Parathyroid adenoma (tissue), 2 donors: ENCODE data around the gene OSTM1.

Experiments
- H2AFZ ChIP-seq: fragments of 300-600 bp; sonication (generic); one replicate; pipeline ENCODE4 v1.7.0; 2017; ENCODE audit warnings: antibody characterized with exemption, mild to moderate bottlenecking
- H3K27ac ChIP-seq: fragments of 300-600 bp; sonication (generic); one replicate; pipeline ENCODE4 v1.7.0; 2017
- H3K27me3 ChIP-seq: fragments of 300-600 bp; sonication (generic); one replicate; pipeline ENCODE4 v1.7.0; 2017; ENCODE audit warnings: low read length; ENCODE audit not compliant: control insufficient read depth, insufficient read depth
- H3K36me3 ChIP-seq: fragments of 300-600 bp; sonication (generic); one replicate; pipeline ENCODE4 v1.7.0; 2017; ENCODE audit warnings: low read length; ENCODE audit not compliant: control insufficient read depth, insufficient read depth
- H3K4me1 ChIP-seq: fragments of 300-600 bp; sonication (generic); one replicate; pipeline ENCODE4 v1.7.0; 2017; ENCODE audit warnings: control low read depth
- H3K4me2 ChIP-seq: fragments of 300-600 bp; sonication (generic); one replicate; pipeline ENCODE4 v1.7.0; 2017; ENCODE audit warnings: low read length
- H3K4me3 ChIP-seq: fragments of 300-600 bp; sonication (generic); one replicate; pipeline ENCODE4 v1.7.0; 2017; ENCODE audit warnings: low read depth, low read length
- H3K79me2 ChIP-seq: fragments of 300-600 bp; sonication (generic); one replicate; pipeline ENCODE4 v1.7.0; 2017; ENCODE audit warnings: control low read depth
- H3K9ac ChIP-seq: fragments of 300-600 bp; sonication (generic); one replicate; pipeline ENCODE4 v1.7.0; 2017; ENCODE audit warnings: mild to moderate bottlenecking
- H3K9me3 ChIP-seq: fragments of 300-600 bp; sonication (generic); one replicate; pipeline ENCODE4 v1.7.0; 2017; ENCODE audit warnings: low read length; ENCODE audit not compliant: control insufficient read depth
- TF ChIP-seq, protein P1 (sequence below): fragments of 300-600 bp; sonication (generic); IDR thresholded peaks from one replicate; pipeline ENCODE4 v1.7.0; 2017; ENCODE audit warnings: antibody characterized with exemption, mild to moderate bottlenecking
- donor health status: primary hyperparathyroidism.

The OSTM1 gene

DNA sequence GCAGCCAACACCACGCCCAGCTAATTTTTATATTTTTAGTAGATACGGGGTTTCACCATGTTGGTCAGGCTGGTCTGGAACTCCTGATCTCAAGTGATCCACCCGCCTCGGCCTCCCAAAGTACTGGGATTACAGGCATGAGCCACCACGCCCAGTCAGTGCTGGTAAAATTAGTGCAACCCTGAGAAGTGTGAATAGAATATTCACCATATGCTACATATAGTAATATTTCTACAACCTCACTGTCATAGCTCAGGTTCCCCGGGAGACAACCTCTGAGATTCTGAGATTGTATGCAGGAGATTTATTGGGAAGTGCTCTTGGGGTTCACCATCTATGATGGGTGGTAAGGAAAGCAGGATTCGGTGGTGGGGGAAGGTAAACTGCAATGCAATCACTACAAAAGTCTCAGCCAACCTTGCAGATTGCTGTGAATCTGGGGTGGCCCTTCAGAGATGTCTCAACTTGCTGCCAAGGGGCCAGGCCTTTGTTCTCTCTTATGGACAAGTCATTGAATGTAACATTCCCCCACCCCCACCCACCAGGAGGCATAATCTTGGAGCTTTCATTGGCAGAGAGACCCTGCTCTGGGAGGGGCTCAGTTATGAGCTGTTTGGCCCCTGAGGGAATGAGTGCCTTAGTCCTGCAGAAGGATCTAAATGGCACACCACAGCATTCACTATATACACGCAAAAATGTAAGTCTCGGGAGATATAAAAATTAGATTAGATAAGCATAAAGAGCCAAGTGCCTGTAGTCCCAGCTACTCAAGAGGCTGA, 82.6 kb downstream of the OSTM1 start:
- Histone ChIP-seq H3K9me3 (no peaks in the 10 kb centered on the region), H3K27ac (no peak overlapping the region), H3K4me3 (no peak overlapping the region), H2AFZ (no peak overlapping the region), H3K27me3 (no peaks in the 10 kb centered on the region), H3K36me3 (no peaks in the 10 kb centered on the region), H3K4me1 (no peaks in the 10 kb centered on the region), H3K9ac (no peak overlapping the region), H3K4me2 (no peak overlapping the region), H3K79me2 (no peaks in the 10 kb centered on the region)
- TF ChIP-seq, protein P1, sequence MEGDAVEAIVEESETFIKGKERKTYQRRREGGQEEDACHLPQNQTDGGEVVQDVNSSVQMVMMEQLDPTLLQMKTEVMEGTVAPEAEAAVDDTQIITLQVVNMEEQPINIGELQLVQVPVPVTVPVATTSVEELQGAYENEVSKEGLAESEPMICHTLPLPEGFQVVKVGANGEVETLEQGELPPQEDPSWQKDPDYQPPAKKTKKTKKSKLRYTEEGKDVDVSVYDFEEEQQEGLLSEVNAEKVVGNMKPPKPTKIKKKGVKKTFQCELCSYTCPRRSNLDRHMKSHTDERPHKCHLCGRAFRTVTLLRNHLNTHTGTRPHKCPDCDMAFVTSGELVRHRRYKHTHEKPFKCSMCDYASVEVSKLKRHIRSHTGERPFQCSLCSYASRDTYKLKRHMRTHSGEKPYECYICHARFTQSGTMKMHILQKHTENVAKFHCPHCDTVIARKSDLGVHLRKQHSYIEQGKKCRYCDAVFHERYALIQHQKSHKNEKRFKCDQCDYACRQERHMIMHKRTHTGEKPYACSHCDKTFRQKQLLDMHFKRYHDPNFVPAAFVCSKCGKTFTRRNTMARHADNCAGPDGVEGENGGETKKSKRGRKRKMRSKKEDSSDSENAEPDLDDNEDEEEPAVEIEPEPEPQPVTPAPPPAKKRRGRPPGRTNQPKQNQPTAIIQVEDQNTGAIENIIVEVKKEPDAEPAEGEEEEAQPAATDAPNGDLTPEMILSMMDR: no peak
